Mucosa of descending colon (tissue), 3 donors: Measurements from ENCODE around the gene RPL27A. TPM values are rescaled to one million over a fixed set of nuclear protein-coding genes. Genes with fewer than 3 reads are reported as not detected.

ENCODE experiments used
- ATAC-seq: fragments of 200-7000 bp; cut with Tn5 transposase; one replicate; pipeline ENCODE4 v1.9.1; 2020; ENCODE audit warnings: mild to moderate bottlenecking, moderate library complexity
- DNase-seq, 3 donors: peaks; one replicate each; pipeline ENCODE4 v3.0.0-alpha.2; 2020
- H3K36me3 ChIP-seq: fragments of 200-600 bp; one replicate; pipeline ENCODE4 v1.8.0; 2021; ENCODE audit warnings: low read depth, mild to moderate bottlenecking
- H3K4me1 ChIP-seq: fragments of 200-600 bp; one replicate; pipeline ENCODE4 v1.8.0; 2021; ENCODE audit warnings: low read depth, mild to moderate bottlenecking
- H3K4me3 ChIP-seq: fragments of 200-600 bp; one replicate; pipeline ENCODE4 v1.8.0; 2021; ENCODE audit warnings: mild to moderate bottlenecking
- H3K9me3 ChIP-seq: fragments of 200-600 bp; one replicate; pipeline ENCODE4 v1.8.0; 2021; ENCODE audit warnings: mild to moderate bottlenecking
- intact Hi-C, 2 donors: fragments of 100-400 bp; cut with DNase I in 1 of 2; cut with micrococcal nuclease in 1 of 2; formaldehyde crosslinking; loops; one replicate each; pipeline versions ENCODE4 v1.11.0 to v1.11.1; 2022; cut with DNase I, micrococcal nuclease
- long read RNA-seq, 2 donors: library from polyadenylated mRNA; unstranded; transcript quantifications; one replicate each; pipeline ENCODE4 v2.0.0, GENCODE V29; 2019 to 2021
- total RNA-seq, 3 donors: library from RNA; stranded (reverse); fragmentation: NEBNext Ultra II Directional in 2 of 3; extraction: Animal tissue kit (Norgen Biotek cat#: 25700) in 2 of 3; gene quantifications; one replicate each; pipeline versions ENCODE4 v1.2.1 to v1.2.4, GENCODE V29; 2021 to 2023
- TF ChIP-seq, protein P1 (sequence below): fragments of 200-600 bp; IDR thresholded peaks from one replicate; pipeline ENCODE4 v1.8.0; 2022; ENCODE audit warnings: antibody characterized with exemption, mild to moderate bottlenecking
- donor health status: DM: no; HTN: no; CAD: no; lungs with moderate emphysema.
- donor health status: DM: no; HTN: no; CAD: no.
- donor health status: DM: no; HTN: yes; CAD: no.

RPL27A gene
- total RNA-seq = 100 to 1,000 TPM; 634 to 807 (median 704) TPM
- long read RNA-seq, donor 1, full-length matches to known transcripts = 220 of 231 reads
- long read RNA-seq, donor 1, partial matches to known transcripts = 2 of 231 reads
- long read RNA-seq, donor 1, other reads (novel, unspliced or antisense) = 9 of 231 reads
- long read RNA-seq, donor 2, full-length matches to known transcripts = 544 of 552 reads
- long read RNA-seq, donor 2, partial matches to known transcripts = 0 of 552 reads
- long read RNA-seq, donor 2, other reads (novel, unspliced or antisense) = 8 of 552 reads

DNA sequence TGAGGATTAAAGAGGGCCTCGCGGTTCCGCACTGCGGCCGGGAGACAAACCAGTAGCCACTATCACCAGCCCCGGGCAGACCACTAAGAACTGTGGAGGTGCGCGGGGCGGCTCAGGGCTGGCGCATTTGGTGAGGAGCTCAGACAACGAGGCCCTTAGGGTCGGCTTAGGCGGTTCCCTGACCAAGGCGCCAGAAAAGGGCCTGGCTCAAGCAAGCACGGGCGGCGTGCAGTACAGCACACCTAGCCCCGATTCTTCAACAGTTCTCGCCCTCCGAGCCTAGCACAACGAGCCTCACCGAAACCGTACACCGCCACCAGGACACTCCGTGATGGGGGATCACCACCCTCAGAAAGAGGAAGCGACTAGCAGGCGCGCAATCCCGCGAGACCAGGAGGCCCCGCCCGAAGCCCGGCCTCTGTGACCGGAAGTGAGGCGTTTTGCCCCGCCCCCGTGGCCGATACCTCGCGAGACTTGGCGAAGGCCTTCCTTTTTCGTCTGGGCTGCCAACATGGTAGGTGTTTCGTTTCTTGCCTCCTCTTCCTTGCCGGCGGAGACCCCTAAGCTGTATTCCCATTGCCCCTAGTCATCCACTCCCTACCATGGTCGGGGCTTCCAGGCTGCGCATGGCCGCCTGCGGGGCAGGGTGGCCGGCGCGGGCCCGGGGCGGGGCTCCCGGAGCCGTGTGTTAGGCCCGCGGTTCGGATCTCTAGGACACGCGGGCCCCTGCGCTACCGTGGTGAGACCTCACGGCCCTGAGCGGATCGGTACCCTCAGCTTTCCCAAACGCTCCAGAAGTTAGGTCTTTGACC, at the start of gene RPL27A, which contains the start of gene TRIM66:
RPL27A (plus strand) TSS at position 490 of the 812 bp plus-strand sequence; CDS start at position 512, 22 bp downstream.
TRIM66 (minus strand) TSS at position 363 of the 812 bp plus-strand sequence. CDS start 10,391 bp downstream, outside the sequence.
- Histone ChIP-seq H3K36me3 (no peaks in the 10 kb centered on the region), H3K9me3 (no peaks in the 10 kb centered on the region), H3K4me1 (peaks cover 18% of the 10 kb centered on the region), H3K4me3 (peak within 1 kb of the TSS; percentile 90)
- intact Hi-C loops = no loop called here
- ATAC-seq = peak; percentile 99
- TF ChIP-seq, protein P1, sequence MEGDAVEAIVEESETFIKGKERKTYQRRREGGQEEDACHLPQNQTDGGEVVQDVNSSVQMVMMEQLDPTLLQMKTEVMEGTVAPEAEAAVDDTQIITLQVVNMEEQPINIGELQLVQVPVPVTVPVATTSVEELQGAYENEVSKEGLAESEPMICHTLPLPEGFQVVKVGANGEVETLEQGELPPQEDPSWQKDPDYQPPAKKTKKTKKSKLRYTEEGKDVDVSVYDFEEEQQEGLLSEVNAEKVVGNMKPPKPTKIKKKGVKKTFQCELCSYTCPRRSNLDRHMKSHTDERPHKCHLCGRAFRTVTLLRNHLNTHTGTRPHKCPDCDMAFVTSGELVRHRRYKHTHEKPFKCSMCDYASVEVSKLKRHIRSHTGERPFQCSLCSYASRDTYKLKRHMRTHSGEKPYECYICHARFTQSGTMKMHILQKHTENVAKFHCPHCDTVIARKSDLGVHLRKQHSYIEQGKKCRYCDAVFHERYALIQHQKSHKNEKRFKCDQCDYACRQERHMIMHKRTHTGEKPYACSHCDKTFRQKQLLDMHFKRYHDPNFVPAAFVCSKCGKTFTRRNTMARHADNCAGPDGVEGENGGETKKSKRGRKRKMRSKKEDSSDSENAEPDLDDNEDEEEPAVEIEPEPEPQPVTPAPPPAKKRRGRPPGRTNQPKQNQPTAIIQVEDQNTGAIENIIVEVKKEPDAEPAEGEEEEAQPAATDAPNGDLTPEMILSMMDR = peak; percentile 7
- DNase-seq = peak; percentile 99 to 100 (median 100)

GRCh38 chr11:8634498-8634897, 48.1 kb upstream of the RPL27A start:
- intact Hi-C loops = no loop called here
- no peaks in the 10 kb centered on the region for H3K4me1 ChIP-seq
- no peak overlapping the region for H3K4me3 ChIP-seq
- no peaks in the 10 kb centered on the region for H3K36me3 ChIP-seq
- H3K9me3 ChIP-seq = peaks cover 4% of the 10 kb centered on the region
- TF ChIP-seq, protein P1 = no peak
- DNase-seq (no peak), ATAC-seq (no peak)

GRCh38 chr11:8636127-8636526, 46.5 kb upstream of the RPL27A start:
- no peaks in the 10 kb centered on the region for H3K4me1 ChIP-seq
- peaks cover 4% of the 10 kb centered on the region for H3K9me3 ChIP-seq
- DNase-seq (no peak), ATAC-seq (no peak)
- TF ChIP-seq, protein P1 = no peak
- H3K36me3 ChIP-seq = no peaks in the 10 kb centered on the region
- no peak overlapping the region for H3K4me3 ChIP-seq
- intact Hi-C loops = no loop called here

GRCh38 chr11:8638300-8638699, 44.3 kb upstream of the RPL27A start:
- Histone ChIP-seq H3K9me3 (peaks cover 4% of the 10 kb centered on the region), H3K36me3 (no peaks in the 10 kb centered on the region), H3K4me3 (no peak overlapping the region), H3K4me1 (no peaks in the 10 kb centered on the region)
- TF ChIP-seq, protein P1 = no peak
- no peak for ATAC-seq
- DNase-seq = no peak
- intact Hi-C loops = no loop called here

GRCh38 chr11:8639655-8640054, 42.9 kb upstream of the RPL27A start:
- Histone ChIP-seq H3K4me1 (no peaks in the 10 kb centered on the region), H3K36me3 (no peaks in the 10 kb centered on the region), H3K4me3 (no peak overlapping the region), H3K9me3 (peaks cover 4% of the 10 kb centered on the region)
- ATAC-seq (no peak), DNase-seq (no peak)
- TF ChIP-seq, protein P1 = no peak
- intact Hi-C loops = no loop called here
